ENCODE results near the gene AFMID.

AFMID gene

DNA sequence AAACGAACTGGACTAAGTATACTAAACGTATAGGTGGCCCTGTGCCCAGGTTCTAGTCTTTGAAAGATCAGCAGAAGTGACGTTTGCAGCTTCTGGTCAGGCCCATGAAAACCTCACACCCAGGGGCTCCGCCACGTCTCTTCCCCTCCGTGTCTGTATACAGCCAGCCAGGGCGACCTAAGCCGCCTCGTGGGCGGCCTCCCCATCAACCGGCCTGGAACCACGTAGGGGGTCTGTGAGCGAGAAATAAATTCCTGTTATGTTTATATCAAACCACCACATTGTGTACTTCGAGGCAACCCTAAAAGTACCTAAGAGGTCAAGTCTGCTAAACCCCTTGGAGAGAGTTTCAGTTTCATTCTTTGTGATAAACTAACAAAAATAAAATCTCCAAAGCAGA, 7.1 kb upstream of the AFMID start:
- no peak for DNase-seq (ENCODE audit: low read depth in 2 of 2)

- no peak for DNase-seq (ENCODE audit: low read depth in 2 of 2)
Measured at GRCh38 chr17:78180508-78180907, 6.7 kb upstream of the AFMID start.

GRCh38 chr17:78182504-78182903, 4.7 kb upstream of the AFMID start:
- no peak for DNase-seq (ENCODE audit: low read depth in 2 of 2)

GRCh38 chr17:78183916-78184315, 3.2 kb upstream of the AFMID start:
- no peak for DNase-seq (ENCODE audit: low read depth in 2 of 2)

DNA sequence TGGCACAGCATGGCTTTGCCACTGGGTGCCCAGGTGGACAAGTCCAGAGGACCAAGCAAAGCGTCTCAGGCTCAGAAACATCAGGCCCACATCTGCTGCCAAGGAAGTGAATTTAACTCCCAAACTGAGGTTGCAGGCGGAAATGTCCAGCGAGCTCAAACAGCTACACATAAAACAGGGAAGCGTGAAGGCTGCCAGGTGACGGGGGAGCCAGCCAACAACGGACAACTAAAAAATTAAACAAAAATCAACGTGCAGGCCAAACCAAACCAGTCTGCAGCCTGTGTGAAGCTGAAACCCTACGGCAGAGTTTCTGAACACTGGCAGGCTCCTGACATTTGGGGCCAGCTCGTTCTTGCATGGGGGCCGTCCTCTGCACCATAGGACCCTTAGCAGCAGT, 2.8 kb upstream of the AFMID start:
- no peak for DNase-seq (ENCODE audit: low read depth in 2 of 2)

DNA sequence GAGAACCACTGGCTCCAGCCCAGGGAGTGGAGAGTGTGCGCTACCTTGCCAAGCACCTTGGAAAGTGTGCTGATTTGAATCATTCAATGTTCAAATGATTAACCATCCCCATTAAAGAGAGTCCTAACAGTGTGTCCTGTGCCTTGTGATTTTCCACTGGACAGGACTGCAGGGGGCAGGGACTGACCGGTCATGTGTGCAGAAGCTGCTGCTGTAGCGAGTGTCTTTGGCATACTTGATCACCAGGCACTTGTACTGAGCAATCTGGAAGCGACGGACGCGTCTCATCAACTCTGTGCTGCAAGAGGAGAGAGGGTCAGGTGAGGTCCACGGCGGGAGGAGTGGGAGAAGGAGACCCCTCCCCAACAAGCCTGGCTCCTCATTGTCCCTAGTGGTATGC, 2.3 kb upstream of the AFMID start:
- DNase-seq (ENCODE audit: low read depth in 2 of 2): no peak

DNA sequence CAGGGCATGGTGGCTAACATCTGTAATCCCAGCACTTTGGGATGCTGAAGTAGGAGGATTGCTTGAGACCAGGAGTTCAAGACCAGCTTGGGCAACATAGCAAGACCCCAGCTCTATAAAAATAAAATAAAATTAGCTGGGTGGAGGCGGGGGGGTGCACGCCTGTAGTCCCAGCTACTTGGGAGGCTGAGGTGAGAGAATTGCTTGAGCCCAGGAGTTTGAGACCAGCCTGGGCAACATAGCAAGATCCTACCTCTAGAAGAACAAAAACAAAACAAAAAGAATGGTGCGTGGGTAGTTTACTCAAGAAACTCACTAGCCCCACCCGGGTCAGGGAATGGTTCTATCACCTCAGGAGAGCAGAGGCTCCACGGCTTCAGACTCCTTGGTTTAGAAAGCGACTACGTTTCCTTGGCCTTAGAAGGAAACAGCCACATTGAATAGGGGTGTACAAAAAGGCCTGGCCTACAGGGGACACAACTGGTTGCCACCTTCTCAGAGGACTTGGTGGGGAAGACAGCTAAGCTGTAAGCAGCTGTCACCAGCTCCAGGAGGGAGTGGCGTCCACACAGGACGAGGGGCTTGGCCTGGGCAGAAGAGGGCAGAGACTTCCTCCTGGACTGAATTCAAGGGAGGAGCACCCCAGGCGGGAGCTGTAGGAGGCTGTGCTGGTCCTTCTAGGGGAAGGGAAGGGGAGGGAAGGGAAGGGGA, 1.0 kb upstream of the AFMID start:
- no peak for DNase-seq (ENCODE audit: low read depth in 2 of 2)

DNA sequence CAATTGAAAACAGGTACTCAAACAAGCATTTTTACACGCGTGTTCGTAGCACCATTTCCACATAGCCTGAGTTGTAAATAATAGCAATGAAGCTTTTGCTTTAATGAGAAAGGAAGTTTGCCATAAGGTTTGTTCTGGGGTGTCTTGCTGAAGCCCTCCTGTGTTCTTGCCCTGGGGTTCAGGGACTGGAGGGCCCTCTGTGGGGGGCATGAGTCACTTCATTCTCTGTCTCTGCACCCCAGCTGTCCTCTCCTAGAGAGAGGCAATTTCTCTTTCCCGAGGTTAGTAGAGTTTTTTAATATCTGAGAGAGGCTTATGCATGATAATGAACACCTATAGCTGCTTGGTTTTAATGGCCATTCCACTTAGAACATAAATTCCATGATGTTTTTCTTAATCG, 9.6 kb downstream of the AFMID start:
- DNase-seq (ENCODE audit: low read depth in 2 of 2): no peak

DNA sequence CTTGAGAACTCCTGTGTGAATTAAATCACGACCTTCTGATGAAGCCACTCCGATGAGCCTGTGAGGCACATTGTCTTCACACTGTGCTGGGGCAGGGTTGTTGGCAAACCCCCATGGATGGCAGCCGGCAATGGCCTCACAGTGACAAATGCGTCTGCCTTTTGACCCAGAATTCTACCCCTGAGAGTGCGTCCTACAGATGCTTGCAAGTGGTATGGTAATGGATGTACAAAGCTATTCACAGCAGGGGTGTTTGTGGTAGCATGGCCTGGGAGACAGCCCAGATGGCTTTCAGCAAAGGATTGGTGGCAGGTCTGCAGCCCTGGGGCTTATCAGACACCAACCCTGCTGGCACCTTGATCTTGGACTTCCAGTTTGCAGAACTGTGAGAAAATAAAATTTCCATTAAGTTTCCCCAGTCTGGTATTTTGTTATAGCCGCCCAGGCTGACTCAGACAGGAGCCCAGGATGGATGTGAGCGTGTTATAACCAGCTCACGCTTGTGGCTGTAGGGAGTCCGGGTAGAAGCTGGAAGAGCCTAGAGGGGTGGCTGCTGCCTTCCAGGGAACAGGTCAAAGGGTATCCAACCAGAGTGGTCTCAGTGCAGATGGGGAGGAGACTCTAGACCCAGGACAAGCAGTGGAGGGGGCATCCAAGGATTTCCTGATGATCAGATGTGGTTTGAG, 10.1 kb downstream of the AFMID start:
- no peak for DNase-seq (ENCODE audit: low read depth in 2 of 2)

- DNase-seq (ENCODE audit: low read depth in 2 of 2): no peak
Measured at GRCh38 chr17:78200451-78200850, 13.3 kb downstream of the AFMID start.

DNA sequence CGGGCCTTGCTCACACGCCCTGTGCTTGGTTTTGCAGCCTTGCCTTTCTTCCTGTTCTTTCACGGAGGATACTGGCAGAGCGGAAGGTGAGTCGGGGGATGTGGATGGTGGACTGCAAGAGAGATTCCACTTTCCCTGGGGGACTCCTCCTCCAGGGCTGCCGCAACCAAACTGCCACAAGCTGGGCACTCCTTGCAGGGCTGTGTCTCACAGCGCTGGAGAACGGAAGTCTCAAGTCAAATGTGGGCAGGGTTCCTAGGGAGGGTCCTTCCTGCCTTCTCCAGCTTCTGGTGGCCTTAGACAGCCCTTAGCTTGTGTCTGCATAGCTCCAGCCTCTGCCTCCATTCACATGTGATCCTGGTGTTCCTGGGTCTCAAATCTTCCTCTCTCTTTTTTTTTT, 15.5 kb downstream of the AFMID start:
- DNase-seq (ENCODE audit: low read depth in 2 of 2): no peak

DNA sequence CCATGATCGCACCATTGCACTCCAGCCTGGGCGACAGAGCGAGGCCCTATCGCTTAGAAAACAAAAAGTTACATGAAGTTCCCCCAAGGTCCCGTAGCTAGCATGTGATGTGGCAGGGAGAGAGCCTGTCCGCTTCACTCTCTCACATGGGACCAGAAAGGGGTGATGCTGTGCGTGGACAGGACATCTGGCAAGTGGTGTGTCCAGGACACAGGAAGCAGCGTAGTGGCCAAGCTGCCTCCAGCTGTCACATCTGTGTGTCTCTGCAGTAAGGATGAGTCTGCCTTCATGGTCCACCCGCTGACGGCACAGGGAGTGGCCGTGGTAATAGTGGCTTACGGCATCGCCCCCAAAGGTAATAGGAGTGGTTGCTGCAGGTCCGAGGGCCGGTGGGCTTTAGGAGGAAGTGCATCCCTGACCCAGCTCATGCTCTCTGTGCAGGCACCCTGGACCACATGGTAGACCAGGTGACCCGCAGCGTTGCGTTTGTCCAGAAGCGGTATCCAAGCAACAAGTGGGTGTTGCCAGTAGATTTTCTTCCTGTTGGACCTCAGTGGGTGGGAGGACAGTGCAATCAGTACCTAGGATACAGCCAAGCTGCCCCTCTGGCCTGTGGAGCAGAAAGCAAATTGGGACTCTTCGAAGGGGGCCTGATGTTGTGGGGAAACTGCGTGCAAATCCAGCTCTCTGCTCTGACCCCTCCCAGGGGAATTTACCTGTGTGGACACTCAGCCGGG, 17.4 kb downstream of the AFMID start:
- DNase-seq (ENCODE audit: low read depth in 2 of 2): no peak

- DNase-seq (ENCODE audit: low read depth in 2 of 2): no peak
Measured at GRCh38 chr17:78205124-78205775, 18.1 kb downstream of the AFMID start.

- no peak for DNase-seq (ENCODE audit: low read depth in 2 of 2)
Measured at GRCh38 chr17:78206298-78206697, 19.1 kb downstream of the AFMID start.

DNA sequence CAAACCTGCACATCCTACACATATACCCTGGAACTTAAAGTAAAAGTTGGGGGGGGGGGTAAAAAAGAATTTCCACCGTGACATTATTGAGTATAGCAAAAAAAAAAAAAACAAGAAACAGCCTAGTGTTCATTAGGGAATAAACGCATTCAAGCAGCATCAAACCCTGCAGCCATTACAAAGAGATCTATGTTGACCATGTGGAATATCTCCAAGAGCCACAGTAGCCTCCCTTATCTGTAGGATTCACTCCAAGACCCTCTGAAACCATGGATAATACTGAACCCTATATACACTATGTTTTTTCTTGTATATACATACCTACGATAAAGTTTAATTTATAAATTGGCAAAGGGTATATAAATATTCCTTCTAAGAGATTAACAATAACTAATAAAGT, 21.3 kb downstream of the AFMID start:
- DNase-seq (ENCODE audit: low read depth in 2 of 2): no peak

DNA sequence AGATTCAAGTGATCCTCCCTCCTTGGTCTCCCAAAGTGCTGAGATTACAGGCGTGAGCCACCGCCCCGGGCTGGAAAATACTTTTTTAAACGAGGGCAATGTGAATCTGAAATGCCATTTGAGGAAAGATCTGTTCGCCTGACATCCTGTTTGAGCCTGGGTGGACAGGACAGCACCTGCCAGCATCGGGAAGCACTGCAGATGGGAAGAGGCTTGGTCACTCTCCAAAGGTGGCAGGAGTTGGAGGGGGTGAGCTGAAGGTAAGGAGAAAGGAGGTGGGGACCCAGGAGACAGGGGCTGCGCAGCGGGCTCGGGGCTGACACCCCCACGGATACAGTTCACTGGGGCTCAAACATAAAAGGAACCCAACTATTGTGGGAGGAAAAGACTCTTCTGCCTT, 22.9 kb downstream of the AFMID start:
- no peak for DNase-seq (ENCODE audit: low read depth in 2 of 2)

DNA sequence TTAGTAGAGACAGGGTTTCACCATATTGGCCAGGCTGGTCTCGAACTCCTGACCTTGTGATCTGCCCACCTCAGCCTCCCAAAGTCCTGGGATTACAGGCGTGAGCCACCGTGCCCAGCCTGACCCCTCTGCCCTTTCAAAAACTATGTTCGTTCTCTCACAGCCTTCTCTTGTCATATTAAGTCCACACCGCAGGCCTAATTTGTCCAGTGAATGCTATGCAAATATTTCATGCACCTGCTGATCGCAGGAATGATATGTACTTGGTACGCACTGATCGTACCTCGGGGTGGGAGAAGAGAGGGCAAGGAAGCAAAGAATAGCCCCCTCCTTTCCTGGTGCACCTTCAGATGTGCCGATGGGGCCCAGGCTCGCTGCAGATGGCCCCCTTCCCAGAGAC, 23.9 kb downstream of the AFMID start:
- no peak for DNase-seq (ENCODE audit: low read depth in 2 of 2)

DNA sequence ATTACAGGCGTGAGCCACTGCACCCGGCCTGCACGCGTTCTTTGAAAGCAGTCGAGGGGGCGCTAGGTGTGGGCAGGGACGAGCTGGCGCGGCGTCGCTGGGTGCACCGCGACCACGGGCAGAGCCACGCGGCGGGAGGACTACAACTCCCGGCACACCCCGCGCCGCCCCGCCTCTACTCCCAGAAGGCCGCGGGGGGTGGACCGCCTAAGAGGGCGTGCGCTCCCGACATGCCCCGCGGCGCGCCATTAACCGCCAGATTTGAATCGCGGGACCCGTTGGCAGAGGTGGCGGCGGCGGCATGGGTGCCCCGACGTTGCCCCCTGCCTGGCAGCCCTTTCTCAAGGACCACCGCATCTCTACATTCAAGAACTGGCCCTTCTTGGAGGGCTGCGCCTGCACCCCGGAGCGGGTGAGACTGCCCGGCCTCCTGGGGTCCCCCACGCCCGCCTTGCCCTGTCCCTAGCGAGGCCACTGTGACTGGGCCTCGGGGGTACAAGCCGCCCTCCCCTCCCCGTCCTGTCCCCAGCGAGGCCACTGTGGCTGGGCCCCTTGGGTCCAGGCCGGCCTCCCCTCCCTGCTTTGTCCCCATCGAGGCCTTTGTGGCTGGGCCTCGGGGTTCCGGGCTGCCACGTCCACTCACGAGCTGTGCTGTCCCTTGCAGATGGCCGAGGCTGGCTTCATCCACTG, 27.0 kb downstream of the AFMID start, which contains the start of gene BIRC5:
BIRC5 (plus strand) TSS at position 238 of the 690 bp plus-strand sequence; CDS start at position 302, 64 bp downstream.
- DNase-seq (ENCODE audit: low read depth in 2 of 2): peak; percentile 83 to 92

GRCh38 chr17:78214706-78215061, 27.5 kb downstream of the AFMID start:
- DNase-seq (ENCODE audit: low read depth in 2 of 2): no peak

DNA sequence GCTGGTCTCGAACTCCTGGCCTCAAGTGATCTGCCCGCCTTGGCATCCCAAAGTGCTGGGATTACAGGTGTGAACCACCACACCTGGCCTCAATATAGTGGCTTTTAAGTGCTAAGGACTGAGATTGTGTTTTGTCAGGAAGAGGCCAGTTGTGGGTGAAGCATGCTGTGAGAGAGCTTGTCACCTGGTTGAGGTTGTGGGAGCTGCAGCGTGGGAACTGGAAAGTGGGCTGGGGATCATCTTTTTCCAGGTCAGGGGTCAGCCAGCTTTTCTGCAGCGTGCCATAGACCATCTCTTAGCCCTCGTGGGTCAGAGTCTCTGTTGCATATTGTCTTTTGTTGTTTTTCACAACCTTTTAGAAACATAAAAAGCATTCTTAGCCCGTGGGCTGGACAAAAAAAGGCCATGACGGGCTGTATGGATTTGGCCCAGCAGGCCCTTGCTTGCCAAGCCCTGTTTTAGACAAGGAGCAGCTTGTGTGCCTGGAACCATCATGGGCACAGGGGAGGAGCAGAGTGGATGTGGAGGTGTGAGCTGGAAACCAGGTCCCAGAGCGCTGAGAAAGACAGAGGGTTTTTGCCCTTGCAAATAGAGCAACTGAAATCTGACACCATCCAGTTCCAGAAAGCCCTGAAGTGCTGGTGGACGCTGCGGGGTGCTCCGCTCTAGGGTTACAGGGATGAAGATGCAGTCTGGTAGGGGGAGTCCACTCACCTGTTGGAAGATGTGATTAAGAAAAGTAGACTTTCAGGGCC, 32.4 kb downstream of the AFMID start:
- no peak for DNase-seq (ENCODE audit: low read depth in 2 of 2)

DNA sequence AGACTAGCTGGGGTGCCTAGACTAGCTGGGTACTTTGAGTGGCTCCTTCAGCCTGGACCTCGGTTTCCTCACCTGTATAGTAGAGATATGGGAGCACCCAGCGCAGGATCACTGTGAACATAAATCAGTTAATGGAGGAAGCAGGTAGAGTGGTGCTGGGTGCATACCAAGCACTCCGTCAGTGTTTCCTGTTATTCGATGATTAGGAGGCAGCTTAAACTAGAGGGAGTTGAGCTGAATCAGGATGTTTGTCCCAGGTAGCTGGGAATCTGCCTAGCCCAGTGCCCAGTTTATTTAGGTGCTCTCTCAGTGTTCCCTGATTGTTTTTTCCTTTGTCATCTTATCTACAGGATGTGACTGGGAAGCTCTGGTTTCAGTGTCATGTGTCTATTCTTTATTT, 35.9 kb downstream of the AFMID start:
- DNase-seq (ENCODE audit: low read depth in 2 of 2): no peak
